Glomerular endothelial cell (primary cell): ENCODE results near the gene RXRA. TPM values are rescaled to one million over a fixed set of nuclear protein-coding genes. Genes with fewer than 3 reads are reported as not detected.

ENCODE experiments used
- DNase-seq: peaks from one replicate; pipeline ENCODE4 v3.0.0-alpha.2; 2011; ENCODE audit warnings: low read depth, low spot score; ENCODE audit errors: extremely low read depth
- total RNA-seq: library from RNA; depleted of rRNA; stranded (reverse); fragments of >200 nt; gene quantifications from 2 replicates; pipeline ENCODE4 v1.2.3, GENCODE V29; 2015

Gene RXRA
- total RNA-seq, 1 donor from 2014 or later = 29.2 TPM

DNA sequence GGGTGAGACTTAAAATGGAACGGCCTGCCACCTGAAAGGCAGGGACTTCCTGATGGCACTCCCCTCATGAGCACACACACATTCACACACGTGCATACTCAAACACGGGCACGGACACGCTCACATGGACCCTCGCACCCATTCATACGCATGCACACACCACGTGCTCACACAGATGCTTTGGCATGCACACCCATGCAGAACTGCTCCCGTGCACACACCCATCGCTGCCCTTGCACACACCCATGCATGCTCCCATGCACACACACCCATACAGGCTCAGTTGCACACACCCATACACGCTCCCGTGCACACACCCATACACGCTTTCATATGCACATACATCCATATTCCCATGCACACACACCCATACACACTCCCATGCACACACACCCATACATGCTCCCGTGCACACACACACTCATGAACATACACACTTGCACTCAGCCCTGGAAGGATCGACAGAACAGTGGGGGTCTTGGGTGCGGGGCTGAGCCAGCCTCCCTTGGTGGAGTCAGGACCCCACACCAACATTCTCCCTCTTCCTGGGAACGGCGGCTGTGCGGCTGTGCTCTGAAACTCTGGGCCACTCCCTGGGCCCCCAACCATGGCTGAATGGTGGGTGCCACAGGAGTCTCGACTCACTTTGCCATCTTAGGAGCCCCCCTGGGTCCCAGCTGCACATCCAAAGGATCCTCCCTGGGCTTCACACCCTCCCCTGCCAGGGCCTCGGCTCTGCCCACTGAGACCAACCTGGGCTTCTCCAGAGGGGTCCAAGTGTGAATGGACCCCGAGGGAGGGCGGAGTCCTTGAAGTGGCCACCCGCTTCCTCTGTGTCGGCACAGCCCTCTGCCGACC, 115.2 kb downstream of the RXRA start:
- DNase-seq = no peak

DNA sequence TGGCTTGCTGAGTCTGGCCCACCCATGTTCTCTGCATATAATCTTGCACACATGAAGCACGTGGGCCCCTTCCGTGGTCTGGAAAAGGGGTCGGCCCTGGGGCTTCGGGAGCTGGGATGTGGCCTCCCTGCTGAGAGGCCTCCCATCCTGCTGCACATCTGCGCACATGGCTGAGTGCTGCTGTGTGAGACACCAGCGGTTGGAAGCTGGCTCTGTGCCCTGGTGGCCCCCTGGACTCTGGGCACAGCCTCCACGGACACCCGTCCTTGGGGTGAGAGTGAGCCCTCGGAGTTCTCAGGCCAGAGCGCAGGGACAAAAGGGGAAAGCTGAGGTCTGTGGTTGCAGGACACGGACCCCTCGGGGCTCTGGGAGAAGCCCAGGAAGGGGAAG, 115.8 kb downstream of the RXRA start:
- no peak for DNase-seq

DNA sequence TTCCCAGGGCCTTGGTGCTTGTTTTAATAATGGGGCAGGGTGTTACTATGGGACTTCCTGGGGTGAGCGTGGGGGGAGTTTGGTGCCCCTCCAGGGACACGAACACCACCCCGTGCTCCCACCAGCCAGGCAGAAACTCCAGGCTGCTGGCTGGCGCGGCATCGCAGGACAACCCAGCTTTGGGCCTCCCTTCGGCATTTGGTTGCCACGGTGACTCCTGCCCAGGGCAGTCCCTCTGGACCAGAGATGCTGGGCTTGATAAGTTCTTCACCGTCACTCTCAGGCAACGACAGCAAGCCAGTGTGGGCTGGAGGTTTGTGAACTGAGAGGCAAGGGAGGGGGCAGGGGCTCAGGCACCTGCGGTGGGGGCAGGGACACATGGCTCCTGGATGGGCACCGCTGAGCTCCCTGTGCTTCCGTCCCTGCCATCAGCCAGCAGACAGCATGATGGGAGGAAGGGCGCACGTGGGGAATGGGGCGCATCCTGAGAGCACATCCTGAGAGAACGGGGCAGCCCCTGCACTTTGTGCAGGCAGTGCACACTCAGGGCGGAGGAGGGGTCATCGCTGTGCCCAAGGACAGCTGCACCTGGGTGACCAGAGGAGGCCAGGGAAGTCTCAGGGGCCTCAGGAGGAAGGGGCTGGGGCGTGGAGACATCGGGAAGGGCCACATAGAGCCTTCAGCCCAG, 116.4 kb downstream of the RXRA start:
- DNase-seq = no peak

DNA sequence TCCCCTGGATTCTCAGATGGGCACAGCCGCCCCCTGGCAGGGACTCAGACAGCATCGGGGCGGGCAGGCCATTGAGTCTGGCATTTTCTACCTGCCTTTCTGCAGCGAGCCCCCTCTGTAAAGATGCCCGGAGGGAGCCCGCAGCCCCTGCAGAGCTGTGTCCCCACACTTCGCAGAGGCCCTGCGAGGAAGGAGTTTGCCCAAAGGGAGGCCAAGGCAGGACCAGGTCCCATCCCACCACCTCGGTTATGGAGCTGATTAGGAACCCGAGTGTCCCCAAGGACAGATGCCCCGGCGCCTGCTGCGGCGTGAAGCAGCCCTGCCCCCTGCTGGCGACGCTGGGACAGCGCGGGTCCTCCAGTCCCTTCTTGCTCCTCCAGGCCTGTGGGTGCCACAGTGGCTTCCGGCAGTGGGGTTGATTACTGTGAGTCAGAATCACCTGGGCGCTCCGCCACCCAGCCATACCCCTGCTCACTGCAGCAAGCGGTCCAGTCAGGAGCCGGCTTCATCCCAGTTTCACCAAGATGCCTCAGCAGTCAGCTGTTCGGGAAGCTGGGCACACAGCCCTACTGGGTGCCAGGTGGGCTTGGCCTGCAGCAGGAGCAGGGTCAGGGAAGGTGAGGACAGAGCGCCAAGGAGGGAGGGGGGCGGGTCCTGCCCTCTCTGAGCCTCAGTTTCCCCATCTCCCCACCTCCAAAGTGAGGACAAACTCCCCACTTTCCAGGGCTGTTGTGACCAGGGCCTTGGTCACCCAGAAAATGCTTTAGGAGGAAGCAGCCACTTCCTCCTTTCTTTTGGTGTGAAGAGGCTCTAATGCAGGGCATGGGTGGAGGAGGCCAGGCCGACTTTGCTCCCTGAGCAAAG, 117.2 kb downstream of the RXRA start:
- peak; percentile 4 for DNase-seq

DNA sequence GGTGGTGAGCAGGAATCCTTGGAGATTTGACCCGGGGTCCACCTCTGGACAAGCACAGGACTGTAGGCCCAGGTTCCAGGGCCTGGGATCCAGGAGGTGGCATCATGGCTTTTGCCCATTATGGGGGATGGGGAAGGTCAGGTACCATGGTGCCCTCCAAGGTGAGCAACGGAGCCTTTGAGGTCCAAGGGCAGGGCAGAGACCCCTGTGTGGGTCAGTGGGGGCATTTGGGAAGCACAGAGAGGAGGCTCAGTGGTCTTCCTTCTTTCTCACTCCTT, 117.7 kb downstream of the RXRA start:
- no peak for DNase-seq

DNA sequence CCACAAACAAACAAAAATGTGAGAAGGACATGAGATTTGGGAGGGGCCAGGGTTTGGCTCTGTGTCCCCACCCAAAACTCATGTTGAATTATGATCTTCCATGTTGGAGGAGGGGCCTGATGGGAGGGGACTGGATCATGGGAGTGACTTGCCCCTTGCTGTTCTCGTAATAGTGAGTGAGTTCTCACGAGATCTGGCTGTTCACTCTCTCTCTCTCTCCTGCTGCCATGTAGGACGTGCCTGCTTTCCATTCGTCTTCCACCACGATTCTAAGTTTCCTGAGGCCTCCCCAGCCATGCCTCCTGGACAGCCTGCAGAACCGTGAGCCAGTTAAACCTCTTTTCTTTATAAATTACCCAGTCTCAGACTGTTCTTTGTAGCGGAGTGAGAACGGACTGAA, 118.7 kb downstream of the RXRA start:
- DNase-seq = no peak

DNA sequence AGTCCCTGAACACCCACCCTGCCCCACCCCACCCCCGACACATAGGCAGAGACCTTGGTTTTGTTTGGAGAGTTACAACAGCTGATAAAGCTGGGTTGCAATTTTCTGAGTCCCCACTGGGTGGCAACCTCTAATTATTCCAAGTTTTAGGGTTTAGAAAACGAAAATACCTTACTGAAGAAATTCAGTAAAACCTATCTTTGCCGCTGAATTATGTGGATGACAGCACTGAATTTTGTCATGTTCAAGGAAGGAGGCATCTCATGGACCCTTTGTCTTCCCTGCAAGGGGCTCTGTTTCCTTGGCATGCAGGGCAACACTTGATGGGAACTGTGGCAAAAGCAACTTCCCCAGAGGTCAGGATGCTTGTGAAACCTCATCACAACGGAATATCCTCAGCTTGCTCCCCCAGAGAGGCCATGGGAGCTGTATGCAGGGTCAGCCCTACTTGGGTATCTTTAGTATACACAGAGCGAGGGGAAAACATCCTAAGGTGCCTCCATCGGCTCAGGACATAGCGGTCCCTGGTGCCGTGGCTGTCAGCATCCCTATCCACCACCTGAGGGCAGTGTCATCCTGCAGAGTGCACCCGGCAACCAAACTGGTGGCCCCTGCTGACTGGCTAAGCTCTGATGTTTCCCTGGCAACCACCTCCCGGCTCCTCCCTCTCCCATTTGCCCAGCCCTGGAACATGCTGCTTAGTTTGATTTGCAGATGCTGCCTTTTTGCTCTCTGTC, 123.1 kb downstream of the RXRA start:
- DNase-seq = peak; percentile 75

DNA sequence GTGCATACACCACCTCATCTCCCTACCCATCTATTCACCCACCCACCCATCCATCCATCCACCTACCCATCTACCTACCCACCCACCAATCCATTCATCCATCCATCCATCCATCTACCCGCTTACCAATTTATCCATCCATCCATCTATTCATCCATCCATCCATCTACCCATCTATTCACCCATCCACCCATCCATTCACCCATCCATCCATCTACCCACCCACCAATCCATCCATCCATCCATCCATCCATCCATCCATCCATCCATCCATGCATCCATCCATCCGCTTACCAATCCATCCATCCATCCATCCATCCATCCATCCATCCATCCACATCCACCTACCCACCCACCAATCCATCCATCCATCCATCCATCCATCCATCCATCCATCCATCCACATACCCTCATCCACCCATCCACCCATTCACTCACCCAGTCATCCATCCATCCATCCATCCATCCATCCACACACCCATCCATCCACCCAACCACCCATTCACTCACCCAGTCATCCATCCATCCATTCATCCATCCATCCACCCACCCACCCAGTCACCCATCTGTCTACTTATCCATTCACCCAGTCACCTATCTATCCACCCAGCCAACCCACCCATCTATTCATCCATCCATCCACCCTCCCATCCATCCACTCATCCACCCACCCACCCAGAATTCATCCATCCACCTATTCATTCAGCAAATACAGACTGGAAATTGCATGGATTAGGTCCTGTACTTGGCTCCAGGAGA, 125.6 kb downstream of the RXRA start:
- no peak for DNase-seq

DNA sequence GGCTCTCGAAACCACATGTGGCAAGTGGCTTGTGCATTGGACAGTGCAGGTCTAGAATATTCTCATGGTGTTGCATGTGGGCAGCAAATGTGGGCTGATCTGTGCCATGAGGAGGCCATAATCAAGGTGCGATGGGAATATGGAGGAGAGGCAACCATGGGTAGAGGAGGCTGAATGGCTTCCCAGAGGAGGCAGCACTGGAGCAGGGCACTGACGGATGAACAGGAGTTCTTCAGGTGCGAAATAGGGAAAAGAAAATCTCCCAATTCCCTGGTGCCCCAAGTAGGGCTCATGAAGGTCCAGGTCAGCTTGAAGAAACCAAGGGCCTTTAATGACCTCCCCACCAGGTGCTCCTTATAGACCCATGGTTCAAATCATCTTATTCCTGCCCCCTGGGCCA, 126.5 kb downstream of the RXRA start:
- DNase-seq = no peak

DNA sequence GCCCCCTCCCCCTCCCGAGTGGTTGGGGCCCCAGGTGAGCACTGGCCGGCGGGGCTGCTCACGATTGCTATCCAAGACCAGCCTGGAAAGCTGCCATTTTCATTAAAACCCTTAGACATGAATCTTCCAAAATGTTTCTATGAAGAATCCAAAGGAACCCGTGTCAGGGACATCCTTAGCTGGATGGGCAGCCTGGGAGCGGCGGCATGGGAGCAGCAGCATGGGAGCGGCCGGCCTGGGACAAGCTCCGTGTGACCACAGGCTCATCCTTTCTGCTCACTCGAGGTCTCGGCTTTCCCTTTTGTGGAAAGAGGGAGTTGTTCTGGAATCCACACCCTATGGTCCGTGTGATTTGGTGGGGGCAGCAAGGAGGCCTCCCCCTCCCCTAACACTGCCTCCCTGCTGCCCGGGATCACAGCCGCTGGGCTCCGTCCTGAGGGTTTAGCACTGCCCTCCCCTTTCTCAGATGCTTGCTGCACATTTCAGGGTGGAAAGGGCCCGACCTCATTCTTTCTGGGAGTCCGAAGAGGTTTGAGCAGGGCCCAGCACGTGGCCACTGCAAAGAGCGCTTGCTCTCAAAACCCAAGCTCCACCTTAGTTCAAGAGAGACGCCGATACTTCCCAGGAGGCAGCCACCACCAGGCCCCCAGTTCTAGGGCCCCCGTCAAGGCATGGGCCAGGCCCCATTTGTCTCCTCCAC, 127.7 kb downstream of the RXRA start:
- DNase-seq = no peak

DNA sequence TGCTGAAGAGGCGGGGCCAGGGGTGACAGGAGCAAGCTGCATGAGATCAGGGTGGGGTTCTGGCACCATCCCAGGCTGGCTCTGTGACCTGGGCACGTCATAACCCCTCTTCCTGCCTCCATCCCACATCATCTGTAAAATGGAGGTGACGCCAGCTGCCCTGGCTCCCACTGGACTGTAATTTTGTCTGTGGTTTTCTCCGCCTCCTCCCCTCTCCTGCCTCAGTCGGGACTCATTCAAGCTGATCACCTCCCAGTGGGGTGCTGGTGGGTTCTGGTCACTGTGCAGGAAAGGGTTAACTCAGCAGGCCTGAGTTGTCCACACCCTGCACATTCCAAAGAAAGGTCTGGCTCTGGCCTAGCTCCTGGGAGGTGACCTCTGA, 128.2 kb downstream of the RXRA start:
- no peak for DNase-seq

DNA sequence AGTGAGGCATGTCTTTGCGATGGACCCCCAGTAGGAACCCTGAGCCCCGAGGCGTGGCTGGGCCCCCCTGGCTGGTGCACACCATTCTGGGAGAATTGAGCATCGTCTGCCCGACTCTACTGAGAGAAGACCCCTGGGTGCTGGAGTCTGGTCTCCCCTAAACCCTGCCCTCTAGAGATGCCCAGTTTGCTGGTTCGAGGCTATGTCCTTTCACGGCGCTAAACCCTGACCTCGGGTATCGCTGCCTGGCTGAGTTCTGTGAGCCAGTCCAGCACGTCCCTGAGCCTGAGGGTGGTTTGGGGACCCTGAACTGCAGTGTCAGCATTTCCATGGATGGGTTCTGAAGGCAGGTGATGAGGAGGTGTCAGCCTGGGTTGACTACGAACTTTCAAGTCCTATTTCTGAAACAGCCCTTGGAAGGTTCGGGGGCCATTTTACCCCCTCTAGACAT, 128.8 kb downstream of the RXRA start:
- DNase-seq = no peak

DNA sequence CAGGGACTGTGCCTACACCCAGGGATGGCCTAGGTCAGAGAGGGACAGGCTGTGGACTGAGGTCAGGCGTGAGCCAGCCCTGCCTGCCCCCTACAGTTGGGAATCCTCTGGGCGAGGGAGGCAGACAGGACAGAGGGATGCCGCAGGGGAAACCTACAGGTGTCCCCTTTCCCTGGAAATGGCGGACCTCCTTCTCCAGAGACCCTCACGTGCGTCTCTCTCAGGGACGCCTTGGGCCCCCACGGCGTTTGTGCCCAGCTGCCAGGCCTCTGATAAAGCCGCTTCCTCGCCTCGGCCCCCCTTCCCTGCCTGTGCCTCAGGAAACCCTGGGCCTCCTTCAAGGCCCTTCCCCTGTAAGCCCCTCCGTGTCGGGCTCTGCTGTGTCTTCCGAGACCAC, 129.3 kb downstream of the RXRA start:
- no peak for DNase-seq

DNA sequence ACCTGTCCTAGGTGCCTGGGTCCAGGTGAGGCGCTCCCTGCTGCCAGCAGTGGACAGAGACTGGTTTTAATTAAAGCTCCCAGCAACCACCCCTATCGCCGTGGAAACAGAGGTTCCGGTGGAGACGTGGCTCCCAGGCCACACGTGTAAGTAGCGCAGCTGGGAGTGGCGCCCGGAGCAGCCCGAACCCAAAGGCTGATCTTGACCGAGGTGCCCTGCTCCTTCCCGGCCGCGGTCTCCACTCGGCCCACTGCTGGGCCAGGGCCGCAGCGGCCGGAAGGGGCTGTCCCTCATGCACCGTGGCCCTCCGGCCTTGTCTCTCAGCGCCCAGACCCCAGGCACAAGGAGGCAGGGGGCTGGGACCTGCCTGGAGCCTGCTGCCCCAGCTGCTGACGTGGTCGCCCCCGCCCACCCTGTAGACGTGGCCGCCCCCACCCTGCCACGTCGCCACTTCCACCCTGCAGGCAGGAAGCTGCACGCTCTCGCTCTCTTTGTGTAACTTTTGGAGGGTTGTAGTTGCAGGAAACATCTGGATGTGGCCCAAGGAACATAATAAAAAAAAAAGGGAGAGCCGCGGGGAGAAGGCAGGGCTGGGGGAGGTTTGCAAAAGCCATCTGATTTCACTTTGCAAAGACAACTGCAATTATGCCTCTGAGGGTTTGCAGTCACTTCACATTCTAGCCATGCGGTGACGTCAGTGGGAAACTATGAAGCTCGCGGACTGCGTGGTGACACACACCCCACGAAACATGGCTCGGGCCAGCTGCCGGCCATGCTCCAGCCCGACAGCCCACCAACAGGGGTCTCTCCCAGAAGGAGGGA, 129.9 kb downstream of the RXRA start:
- peak; percentile 91 for DNase-seq

DNA sequence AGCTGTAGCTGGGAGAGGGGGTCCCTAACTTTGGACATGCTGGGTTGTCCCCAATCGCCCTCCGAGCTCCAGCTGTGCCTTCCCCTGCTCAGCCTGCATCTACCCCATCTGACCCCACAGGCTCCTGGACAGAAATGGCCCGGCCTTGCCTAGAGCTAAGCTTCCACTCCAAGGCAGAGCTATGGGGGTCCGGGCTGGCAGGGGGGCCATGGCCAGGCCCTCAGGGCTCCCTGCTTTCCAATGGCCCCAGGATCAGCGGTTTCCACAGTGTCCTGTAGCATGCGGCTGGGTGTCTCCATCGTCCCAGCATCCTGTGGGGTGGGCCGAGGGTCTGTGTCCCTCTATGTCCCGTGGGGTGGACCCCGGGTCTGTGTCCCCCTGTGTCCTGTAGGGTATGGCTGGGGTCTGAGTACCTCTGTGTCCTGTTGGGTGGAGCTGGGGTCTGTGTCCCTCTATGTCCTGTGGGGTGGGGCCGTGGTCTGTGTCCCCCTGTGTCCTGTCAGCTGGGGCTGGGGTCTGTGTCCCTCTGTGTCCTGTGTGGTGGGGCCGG, 130.6 kb downstream of the RXRA start:
- DNase-seq = no peak

DNA sequence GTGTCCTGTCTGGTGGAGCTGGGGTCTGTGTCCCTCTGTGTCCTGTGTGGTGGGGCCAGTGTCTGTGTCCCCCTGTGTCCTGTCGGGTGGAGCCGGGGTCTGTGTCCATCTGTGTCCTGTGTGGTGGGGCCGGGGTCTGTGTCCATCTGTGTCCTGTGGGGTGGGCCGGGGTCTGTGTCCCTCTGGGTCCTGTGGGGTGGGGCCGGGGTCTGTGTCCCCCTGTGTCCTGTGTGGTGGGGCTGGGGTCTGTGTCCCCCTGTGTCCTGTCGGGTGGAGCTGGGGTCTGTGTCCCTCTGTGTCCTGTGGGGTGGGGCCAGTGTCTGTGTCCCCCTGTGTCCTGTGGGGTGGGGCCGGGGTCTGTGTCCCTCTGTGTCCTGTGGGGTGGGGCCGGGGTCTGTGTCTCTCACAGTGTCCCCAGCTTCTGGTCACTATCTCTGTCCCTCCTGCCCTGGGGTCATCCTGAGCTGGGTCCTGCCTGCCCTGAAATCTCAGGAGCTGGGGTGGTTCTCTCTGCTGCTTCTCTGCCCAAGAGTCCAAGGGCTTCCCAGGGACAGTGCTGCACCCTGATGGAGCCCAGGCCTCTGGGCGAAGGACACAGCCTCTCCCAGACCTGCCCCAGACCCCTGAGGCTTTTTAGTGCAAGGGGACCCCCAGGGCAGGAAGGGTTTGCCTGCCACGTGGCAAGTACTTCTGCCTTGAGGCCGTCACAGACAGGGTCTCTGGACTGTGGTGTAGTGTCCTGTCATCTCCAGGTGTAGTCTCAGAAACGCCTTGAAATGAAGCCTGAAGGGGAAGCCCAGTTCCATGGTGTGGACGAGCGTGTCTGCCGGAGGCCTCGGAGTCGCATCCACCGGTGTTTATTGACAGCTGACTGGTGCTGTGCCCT, 131.3 kb downstream of the RXRA start:
- no peak for DNase-seq
